AG09319 (cell line): ENCODE results near the gene RARB.

Source experiments
- DNase-seq: peaks from one replicate; pipeline ENCODE4 v3.0.0-alpha.2; 2010; ENCODE audit warnings: low read depth; ENCODE audit errors: extremely low read depth
- CTCF ChIP-seq: IDR thresholded peaks from 2 replicates; pipeline ENCODE4 v1.5.1; 2011; ENCODE audit warnings: low read depth, mild to moderate bottlenecking, inconsistent platforms, low read length, moderate library complexity

The RARB gene

GRCh38 chr3:25386686-25387255 lies 41.3 kb upstream of the RARB start:
- TF ChIP-seq CTCF: no peak
- DNase-seq: peak; percentile 1

- TF ChIP-seq CTCF: no peak
- no peak for DNase-seq
Observed at GRCh38 chr3:25390605-25391004, 37.5 kb upstream of the RARB start.

GRCh38 chr3:25396251-25396650 lies 31.8 kb upstream of the RARB start:
- DNase-seq: no peak
- TF ChIP-seq CTCF: no peak

- no peak for DNase-seq
- no peak for TF ChIP-seq CTCF
Observed at GRCh38 chr3:25396686-25397085, 31.4 kb upstream of the RARB start.

- no peak for TF ChIP-seq CTCF
- DNase-seq: no peak
Observed at GRCh38 chr3:25397150-25397549, 30.9 kb upstream of the RARB start.

- TF ChIP-seq CTCF: no peak
- no peak for DNase-seq
Observed at GRCh38 chr3:25400587-25400986, 27.5 kb upstream of the RARB start.

- no peak for DNase-seq
- TF ChIP-seq CTCF: no peak
Observed at GRCh38 chr3:25403968-25404367, 24.1 kb upstream of the RARB start.
